Mesothelial cell of epicardium (in vitro differentiated cells): ENCODE measurements around the gene PEAK1. TPM values are rescaled to one million over a fixed set of nuclear protein-coding genes. Genes with fewer than 3 reads are reported as not detected.

ENCODE experiments used
- DNase-seq, 2 experiments: peaks; one replicate each; pipeline ENCODE4 v3.0.0; 2021; ENCODE audit warnings: low spot score in 2 of 2; ENCODE audit not compliant: unreplicated experiment in 2 of 2
- H3K27ac Mint-ChIP-seq: 2 replicates; pipeline ENCODE4 v1.8.0; 2021; ENCODE audit warnings: mixed read lengths
- H3K27me3 Mint-ChIP-seq: 2 replicates; pipeline ENCODE4 v1.8.0; 2021; ENCODE audit warnings: low read depth, mixed read lengths
- H3K36me3 Mint-ChIP-seq: 2 replicates; pipeline ENCODE4 v1.8.0; 2021; ENCODE audit warnings: mixed read lengths
- H3K4me1 Mint-ChIP-seq: 2 replicates; pipeline ENCODE4 v1.8.0; 2021; ENCODE audit warnings: mixed read lengths
- H3K4me3 Mint-ChIP-seq: 2 replicates; pipeline ENCODE4 v1.8.0; 2021; ENCODE audit warnings: mild to moderate bottlenecking, moderate library complexity, mixed read lengths
- H3K9me3 Mint-ChIP-seq: 2 replicates; pipeline ENCODE4 v1.8.0; 2021; ENCODE audit warnings: mixed read lengths
- total RNA-seq: library from RNA; stranded (reverse); gene quantifications from 3 replicates; pipeline ENCODE4 v1.2.1, GENCODE V29; 2021
- TF ChIP-seq, protein P1 (sequence below): fragments of 200-600 bp; sonication (generic); IDR thresholded peaks from one replicate; pipeline ENCODE4 v1.5.0; 2021; ENCODE audit warnings: antibody characterized with exemption; ENCODE audit not compliant: unreplicated experiment

Gene PEAK1
- total RNA-seq, 1 donor from 2014 or later = 92.3 TPM

DNA sequence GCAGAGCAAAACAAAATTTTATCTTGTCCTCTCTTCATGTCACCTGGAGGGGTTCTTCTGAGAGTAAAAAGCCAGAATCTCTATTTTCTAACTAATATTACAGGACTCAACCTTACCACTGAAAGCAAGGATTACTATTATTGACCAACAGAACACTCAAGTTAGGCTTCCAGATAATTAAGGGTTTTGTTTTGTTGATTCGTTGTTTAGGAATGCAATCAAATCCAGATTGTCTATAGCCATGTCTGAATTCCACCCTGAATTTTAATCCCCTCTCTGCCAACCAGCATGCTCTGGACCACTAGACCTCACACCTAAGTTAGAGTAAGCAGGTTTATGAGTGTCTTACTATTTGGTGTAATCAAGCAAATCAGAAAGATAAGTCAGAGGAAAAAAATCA, 90.7 kb downstream of the PEAK1 start:
- TF ChIP-seq, protein P1, sequence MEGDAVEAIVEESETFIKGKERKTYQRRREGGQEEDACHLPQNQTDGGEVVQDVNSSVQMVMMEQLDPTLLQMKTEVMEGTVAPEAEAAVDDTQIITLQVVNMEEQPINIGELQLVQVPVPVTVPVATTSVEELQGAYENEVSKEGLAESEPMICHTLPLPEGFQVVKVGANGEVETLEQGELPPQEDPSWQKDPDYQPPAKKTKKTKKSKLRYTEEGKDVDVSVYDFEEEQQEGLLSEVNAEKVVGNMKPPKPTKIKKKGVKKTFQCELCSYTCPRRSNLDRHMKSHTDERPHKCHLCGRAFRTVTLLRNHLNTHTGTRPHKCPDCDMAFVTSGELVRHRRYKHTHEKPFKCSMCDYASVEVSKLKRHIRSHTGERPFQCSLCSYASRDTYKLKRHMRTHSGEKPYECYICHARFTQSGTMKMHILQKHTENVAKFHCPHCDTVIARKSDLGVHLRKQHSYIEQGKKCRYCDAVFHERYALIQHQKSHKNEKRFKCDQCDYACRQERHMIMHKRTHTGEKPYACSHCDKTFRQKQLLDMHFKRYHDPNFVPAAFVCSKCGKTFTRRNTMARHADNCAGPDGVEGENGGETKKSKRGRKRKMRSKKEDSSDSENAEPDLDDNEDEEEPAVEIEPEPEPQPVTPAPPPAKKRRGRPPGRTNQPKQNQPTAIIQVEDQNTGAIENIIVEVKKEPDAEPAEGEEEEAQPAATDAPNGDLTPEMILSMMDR = no peak
- no peaks in the 10 kb centered on the region for H3K9me3 Mint-ChIP-seq
- no peak overlapping the region for H3K27ac Mint-ChIP-seq
- H3K27me3 Mint-ChIP-seq = no peaks in the 10 kb centered on the region
- H3K4me3 Mint-ChIP-seq = no peak overlapping the region
- no peak for DNase-seq
- H3K36me3 Mint-ChIP-seq = no peaks in the 10 kb centered on the region
- H3K4me1 Mint-ChIP-seq = peaks cover 32% of the 10 kb centered on the region

DNA sequence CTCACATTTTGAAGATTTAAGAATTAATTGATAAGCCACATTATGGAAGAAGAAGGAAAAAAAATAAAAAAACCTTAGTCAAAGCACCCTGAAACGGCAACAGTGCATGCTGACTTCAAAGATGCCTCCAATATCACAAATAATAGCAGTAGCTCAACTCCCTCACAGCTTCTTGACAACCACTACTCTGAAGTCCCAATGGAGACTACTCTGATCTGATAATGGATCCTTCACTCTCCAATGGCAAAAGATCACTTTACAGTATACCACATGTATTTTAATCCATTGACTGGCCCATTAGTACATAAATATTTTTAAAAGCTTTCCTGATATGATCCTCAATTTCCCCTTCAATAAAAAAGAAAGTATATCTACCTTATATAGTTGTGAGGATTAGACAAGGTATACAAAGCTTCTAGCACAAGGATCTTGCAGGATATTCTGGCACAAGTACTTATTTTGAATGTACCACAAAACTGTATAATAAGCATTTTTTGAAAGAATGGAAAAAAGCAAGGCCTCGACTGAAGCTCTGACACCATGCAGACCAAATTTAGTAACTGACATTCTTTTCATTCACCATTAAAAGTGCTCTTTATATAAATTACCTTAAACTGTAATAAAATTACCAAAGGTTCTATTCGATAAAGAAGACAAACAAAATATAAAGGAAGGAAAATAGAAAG, 91.9 kb downstream of the PEAK1 start:
- no peak overlapping the region for H3K4me3 Mint-ChIP-seq
- TF ChIP-seq, protein P1 = no peak
- H3K27me3 Mint-ChIP-seq = no peaks in the 10 kb centered on the region
- peaks cover 4% of the 10 kb centered on the region for H3K36me3 Mint-ChIP-seq
- DNase-seq = no peak
- peak overlapping the region; percentile 8 for H3K27ac Mint-ChIP-seq
- peaks cover 5% of the 10 kb centered on the region for H3K9me3 Mint-ChIP-seq
- peaks cover 30% of the 10 kb centered on the region for H3K4me1 Mint-ChIP-seq

DNA sequence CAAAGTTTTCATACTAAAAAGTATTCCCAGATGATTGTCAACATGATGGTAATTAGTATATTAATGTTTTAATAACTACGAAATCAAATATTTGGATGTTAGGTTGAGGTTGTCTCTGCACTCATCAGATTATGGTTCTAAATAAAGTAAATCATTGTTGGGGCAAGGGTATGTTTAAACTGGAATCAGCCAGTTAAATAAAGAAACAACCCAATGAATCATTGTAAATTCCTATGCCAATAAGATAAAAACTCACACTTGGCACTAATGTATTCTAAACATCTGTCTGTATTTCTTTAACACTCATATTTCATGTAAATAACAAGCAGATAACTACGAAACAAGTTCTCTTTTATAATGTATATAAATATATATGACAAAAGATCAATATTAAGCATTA, 92.7 kb downstream of the PEAK1 start:
- Mint-ChIP-seq H3K27ac (peak overlapping the region; percentile 25), H3K4me1 (peaks cover 30% of the 10 kb centered on the region), H3K9me3 (peaks cover 5% of the 10 kb centered on the region), H3K36me3 (peaks cover 5% of the 10 kb centered on the region), H3K27me3 (no peaks in the 10 kb centered on the region), H3K4me3 (no peak overlapping the region)
- TF ChIP-seq, protein P1 = no peak
- no peak for DNase-seq

DNA sequence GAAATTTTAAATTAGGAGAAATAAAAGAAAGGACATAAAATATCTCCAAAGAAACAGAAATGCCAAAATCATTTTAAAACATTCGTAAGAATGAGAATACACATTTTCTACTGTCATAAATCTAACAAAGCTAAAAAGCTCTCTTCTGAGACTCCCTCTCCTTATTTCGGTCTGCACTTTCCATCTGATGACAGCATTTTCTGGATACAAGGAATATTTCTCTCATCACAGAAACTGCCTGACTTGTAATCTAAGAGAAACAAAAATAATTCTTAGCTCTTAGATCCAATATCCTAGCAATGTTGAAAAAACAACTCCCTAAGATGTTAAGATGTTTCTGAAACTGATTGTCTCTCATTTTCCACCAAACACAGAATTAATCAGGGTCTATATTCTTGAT, 93.5 kb downstream of the PEAK1 start:
- peak overlapping the region; percentile 43 for H3K27ac Mint-ChIP-seq

DNA sequence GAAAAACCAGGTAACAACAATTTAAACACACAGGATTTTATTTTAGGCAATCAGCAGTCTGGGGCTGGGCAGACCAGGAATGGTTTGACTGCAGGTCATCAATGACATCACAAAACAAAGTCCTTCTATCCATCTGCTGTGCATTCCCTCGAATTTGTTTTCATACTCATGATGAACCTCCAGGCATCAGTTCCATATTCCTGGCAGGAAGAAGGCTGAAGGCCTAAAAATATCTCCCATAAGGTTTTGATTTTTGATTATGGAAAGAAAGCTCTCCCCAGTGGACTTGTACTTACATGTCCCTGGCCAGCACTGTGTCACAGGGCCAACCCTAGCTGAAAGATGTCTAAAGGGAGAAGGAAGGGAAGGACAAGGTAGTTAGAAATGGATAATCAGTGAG, 107.4 kb downstream of the PEAK1 start:
- no peaks in the 10 kb centered on the region for H3K27me3 Mint-ChIP-seq
- H3K36me3 Mint-ChIP-seq = peaks cover 5% of the 10 kb centered on the region
- peaks cover 53% of the 10 kb centered on the region for H3K4me1 Mint-ChIP-seq
- H3K9me3 Mint-ChIP-seq = peaks cover 4% of the 10 kb centered on the region
- H3K4me3 Mint-ChIP-seq = no peak overlapping the region
- peak overlapping the region; percentile 66 for H3K27ac Mint-ChIP-seq
- no peak for DNase-seq
- TF ChIP-seq, protein P1 = no peak

More for the DNA sequence above, 93.5 kb downstream of the PEAK1 start:
- H3K4me3 Mint-ChIP-seq = no peak overlapping the region
- H3K4me1 Mint-ChIP-seq = peaks cover 30% of the 10 kb centered on the region
- peaks cover 12% of the 10 kb centered on the region for H3K9me3 Mint-ChIP-seq
- peaks cover 12% of the 10 kb centered on the region for H3K36me3 Mint-ChIP-seq
- TF ChIP-seq, protein P1 = no peak
- no peak for DNase-seq
- H3K27me3 Mint-ChIP-seq = no peaks in the 10 kb centered on the region
